Cardiac muscle cell (in vitro differentiated cells and primary cell): ENCODE measurements around the gene HOXD3. TPM values are rescaled to one million over a fixed set of nuclear protein-coding genes. Genes with fewer than 3 reads are reported as not detected.

Source experiments
- DNase-seq, 2 donors: peaks; one replicate each; pipeline versions ENCODE4 v3.0.0 to v3.0.0-alpha.2; 2010 to 2017; ENCODE audit warnings: low read depth in 1 of 2, low spot score in 1 of 2
- H3K27ac ChIP-seq: fragments of 200-600 bp; sonication (generic); 2 replicates; pipeline ENCODE4 v1.5.1; 2016
- H3K27me3 ChIP-seq: fragments of 200-600 bp; sonication (generic); 2 replicates; pipeline ENCODE4 v1.6.0; 2016; ENCODE audit warnings: control low read depth
- H3K36me3 ChIP-seq: fragments of 200-600 bp; sonication (generic); 2 replicates; pipeline ENCODE4 v1.5.1; 2016; ENCODE audit warnings: control low read depth
- H3K4me1 ChIP-seq: fragments of 200-600 bp; sonication (generic); 2 replicates; pipeline ENCODE4 v1.8.1; 2017; ENCODE audit warnings: low read depth, mild to moderate bottlenecking, mixed run types
- H3K4me3 ChIP-seq: fragments of 200-600 bp; sonication (generic); 2 replicates; pipeline ENCODE4 v1.5.1; 2016; ENCODE audit warnings: mild to moderate bottlenecking
- H3K9me3 ChIP-seq: fragments of 200-600 bp; sonication (generic); 2 replicates; pipeline ENCODE4 v1.5.1; 2017; ENCODE audit warnings: low read depth, mild to moderate bottlenecking, control low read depth
- CTCF ChIP-seq: IDR thresholded peaks from 2 replicates; pipeline ENCODE4 v1.5.1; 2012; ENCODE audit warnings: low read depth, mild to moderate bottlenecking, low read length
- polyA plus RNA-seq: library from polyadenylated mRNA; unstranded; fragments of >200 nt; fragmentation: Nextera tagmentation; extraction: Ambion mirVana; gene quantifications from 2 replicates; pipeline ENCODE4 v1.2.1, GENCODE V29; 2016
- total RNA-seq: library from RNA; depleted of rRNA; stranded (reverse); fragments of >200 nt; gene quantifications from 2 replicates; pipeline ENCODE4 v1.2.3, GENCODE V29; 2016

Gene HOXD3
- total and polyA plus RNA-seq, 2 experiments from 2014 or later: 0.12 TPM; not detected in 1

- peaks cover 10% of the 10 kb centered on the region for H3K4me1 ChIP-seq
- H3K36me3 ChIP-seq: no peaks in the 10 kb centered on the region
- TF ChIP-seq CTCF: no peak
- DNase-seq: no peak
- no peak overlapping the region for H3K27ac ChIP-seq
- H3K9me3 ChIP-seq: peaks cover 3% of the 10 kb centered on the region
- peaks cover 100% of the 10 kb centered on the region for H3K27me3 ChIP-seq
- peak overlapping the region; percentile 12 for H3K4me3 ChIP-seq
Measured at GRCh38 chr2:176157499-176158185, 535 bp downstream of the HOXD3 start.

- peaks cover 3% of the 10 kb centered on the region for H3K9me3 ChIP-seq
- H3K4me1 ChIP-seq: peaks cover 10% of the 10 kb centered on the region
- H3K4me3 ChIP-seq: peak overlapping the region; percentile 12
- H3K27me3 ChIP-seq: peaks cover 100% of the 10 kb centered on the region
- no peaks in the 10 kb centered on the region for H3K36me3 ChIP-seq
- H3K27ac ChIP-seq: no peak overlapping the region
- no peak for TF ChIP-seq CTCF
- no peak for DNase-seq
Measured at GRCh38 chr2:176158186-176158591, 1.1 kb downstream of the HOXD3 start.

- H3K9me3 ChIP-seq: peaks cover 3% of the 10 kb centered on the region
- H3K4me3 ChIP-seq: no peak overlapping the region
- no peak for DNase-seq
- H3K27me3 ChIP-seq: peaks cover 100% of the 10 kb centered on the region
- no peak for TF ChIP-seq CTCF
- H3K4me1 ChIP-seq: peaks cover 10% of the 10 kb centered on the region
- no peak overlapping the region for H3K27ac ChIP-seq
- H3K36me3 ChIP-seq: no peaks in the 10 kb centered on the region
Measured at GRCh38 chr2:176158855-176159662, 2.0 kb downstream of the HOXD3 start.

GRCh38 chr2:176159663-176160250, 2.6 kb downstream of the HOXD3 start:
- Histone ChIP-seq H3K9me3 (peaks cover 3% of the 10 kb centered on the region), H3K4me1 (peaks cover 10% of the 10 kb centered on the region), H3K4me3 (no peak overlapping the region), H3K36me3 (no peaks in the 10 kb centered on the region), H3K27me3 (peaks cover 100% of the 10 kb centered on the region), H3K27ac (no peak overlapping the region)
- TF ChIP-seq CTCF: no peak
- no peak for DNase-seq

GRCh38 chr2:176160251-176160985, 3.3 kb downstream of the HOXD3 start:
- H3K27ac ChIP-seq: no peak overlapping the region
- no peak for DNase-seq
- no peak for TF ChIP-seq CTCF
- H3K36me3 ChIP-seq: no peaks in the 10 kb centered on the region
- peaks cover 3% of the 10 kb centered on the region for H3K9me3 ChIP-seq
- H3K4me1 ChIP-seq: peaks cover 10% of the 10 kb centered on the region
- no peak overlapping the region for H3K4me3 ChIP-seq
- H3K27me3 ChIP-seq: peaks cover 100% of the 10 kb centered on the region
